COLO829 (cell line): Measurements from ENCODE around the gene TTLL1.

ENCODE experiments used
- DNase-seq: peaks from one replicate; pipeline ENCODE4 v3.0.0; 2012; ENCODE audit warnings: low spot score

Gene TTLL1

GRCh38 chr22:43088984-43089717, at the start of gene TTLL1:
TTLL1 (minus strand) TSS chr22:43089391; CDS start chr22:43075586, 13,805 bp downstream.
- DNase-seq, result peak; percentile 82

GRCh38 chr22:43136801-43137200, 47.6 kb upstream of the TTLL1 start:
- no peak for DNase-seq

GRCh38 chr22:43136255-43136654, 47.1 kb upstream of the TTLL1 start:
- DNase-seq, result peak; percentile 63

- no peak for DNase-seq
These were observed 46.4 kb upstream of the TTLL1 start for GRCh38 chr22:43135565-43135964.

GRCh38 chr22:43134553-43134952, 45.4 kb upstream of the TTLL1 start:
- DNase-seq, result no peak

- no peak for DNase-seq
These were observed 44.2 kb upstream of the TTLL1 start for GRCh38 chr22:43133401-43133800.

GRCh38 chr22:43131773-43132501, 42.7 kb upstream of the TTLL1 start:
- DNase-seq, result no peak

GRCh38 chr22:43129426-43130425, 40.5 kb upstream of the TTLL1 start:
- DNase-seq, result no peak

GRCh38 chr22:43128928-43129424, 39.8 kb upstream of the TTLL1 start:
- no peak for DNase-seq

GRCh38 chr22:43128116-43128515, 38.9 kb upstream of the TTLL1 start:
- DNase-seq, result no peak

- DNase-seq, result no peak
These were observed 38.1 kb upstream of the TTLL1 start for GRCh38 chr22:43127166-43127908.

GRCh38 chr22:43126501-43127165, 37.4 kb upstream of the TTLL1 start:
- DNase-seq, result no peak

- no peak for DNase-seq
These were observed 29.8 kb upstream of the TTLL1 start for GRCh38 chr22:43118953-43119458.

- no peak for DNase-seq
These were observed 29.0 kb upstream of the TTLL1 start for GRCh38 chr22:43118024-43118849.

GRCh38 chr22:43116932-43117331, 27.7 kb upstream of the TTLL1 start:
- DNase-seq, result no peak

- DNase-seq, result no peak
These were observed 25.8 kb upstream of the TTLL1 start for GRCh38 chr22:43114958-43115357.

- DNase-seq, result no peak
These were observed 24.5 kb upstream of the TTLL1 start for GRCh38 chr22:43113526-43114251.

GRCh38 chr22:43110927-43111623, 21.9 kb upstream of the TTLL1 start:
- DNase-seq, result no peak
